Body of pancreas (tissue), 4 donors: Measurements from ENCODE around the gene NFATC4. TPM values are rescaled to one million over a fixed set of nuclear protein-coding genes. Genes with fewer than 3 reads are reported as not detected.

Experiments
- ATAC-seq: fragments of 150-250 bp; one replicate; pipeline ENCODE4 v1.9.1; 2016
- DNase-seq, 4 donors: peaks; one replicate each; pipeline ENCODE4 v3.0.0-alpha.2; 2019
- H3K27ac ChIP-seq, 4 donors: fragments of 200-600 bp; sonication (generic); 1 replicate in 3 of 4; 2 replicates in 1 of 4; pipeline versions ENCODE4 v1.5.1 to v1.6.1; 2016 to 2019; ENCODE audit warnings: mild to moderate bottlenecking in 1 of 4, mixed read lengths in 1 of 4, moderate library complexity in 1 of 4
- H3K27me3 ChIP-seq, 2 donors: fragments of 200-600 bp; sonication (generic); one replicate each; pipeline ENCODE4 v1.6.0; 2016; ENCODE audit warnings: mild to moderate bottlenecking in 1 of 2
- H3K36me3 ChIP-seq, 2 donors: fragments of 200-600 bp; sonication (generic); replicated peaks in 1 of 2; 2 replicates each; pipeline ENCODE4 v1.5.1; 2016; ENCODE audit warnings: low read depth in 2 of 2; ENCODE audit not compliant: insufficient read depth in 1 of 2
- H3K4me1 ChIP-seq: fragments of 200-600 bp; sonication (generic); one replicate; pipeline ENCODE4 v1.6.0; 2016
- H3K4me3 ChIP-seq, 2 donors: fragments of 200-600 bp; sonication (generic); 1 replicate in 1 of 2; 2 replicates in 1 of 2; pipeline ENCODE4 v1.5.1; 2016 to 2019
- H3K9me3 ChIP-seq, 3 donors: fragments of 200-600 bp; sonication (generic); 1 replicate in 2 of 3; 2 replicates in 1 of 3; pipeline ENCODE4 v1.5.1; 2016
- CTCF ChIP-seq, 7 experiments: fragments of 450-650 bp in 4 of 7; fragments of 200-600 bp in 3 of 7; sonication (generic) in 3 of 7; IDR thresholded peaks; one replicate each; pipeline ENCODE4 v1.5.1; 2016 to 2019; ENCODE audit warnings: antibody characterized with exemption in 7 of 7
- POLR2A ChIP-seq, 3 donors: fragments of 450-650 bp; IDR thresholded peaks; one replicate each; pipeline ENCODE4 v1.6.1; 2016; ENCODE audit warnings: antibody characterized with exemption in 3 of 3, mild to moderate bottlenecking in 2 of 3
- WGBS, 2 donors: methylation state at CpG; one replicate each; pipeline ENCODE4 v1.1.5; 2017; 5-methylcytosine and 5-hydroxymethylcytosine counted together
- intact Hi-C: fragments of 100-400 bp; cut with DNase I; formaldehyde crosslinking; loops from one replicate; pipeline ENCODE4 v1.15.1; 2023
- total RNA-seq, 2 donors: library from RNA; depleted of rRNA; stranded (reverse); fragments of >200 nt; gene quantifications; one replicate each; pipeline ENCODE4 v1.1.0, GENCODE V29; 2016

The NFATC4 gene
- total RNA-seq, 2 donors from 2014 or later: 11.9 to 19.8 TPM

- TF ChIP-seq CTCF (IDR thresholded peaks at IDR 0.05): no peak
- no peak for TF ChIP-seq POLR2A (IDR thresholded peaks at IDR 0.05)
- WGBS, 2 donors: 90 to 94% methylated on average over 8 of the region's 8 CpGs
- Histone ChIP-seq H3K4me1 (peaks cover 43% of the 10 kb centered on the region), H3K36me3 (no peaks in the 10 kb centered on the region), H3K27me3 (peaks cover 4 to 5% of the 10 kb centered on the region in 2 donors), H3K9me3 (no peaks in the 10 kb centered on the region), H3K4me3 (no peak overlapping the region), H3K27ac (no peak overlapping the region)
- no peak for DNase-seq
- no peak for ATAC-seq
- intact Hi-C loops: loop anchor here (10.0 kb wide), 1 partner anchor 97 kb away; no protein-coding TSS in a partner anchor
Observed at GRCh38 chr14:24337824-24338175, 30.2 kb upstream of the NFATC4 start.

DNA sequence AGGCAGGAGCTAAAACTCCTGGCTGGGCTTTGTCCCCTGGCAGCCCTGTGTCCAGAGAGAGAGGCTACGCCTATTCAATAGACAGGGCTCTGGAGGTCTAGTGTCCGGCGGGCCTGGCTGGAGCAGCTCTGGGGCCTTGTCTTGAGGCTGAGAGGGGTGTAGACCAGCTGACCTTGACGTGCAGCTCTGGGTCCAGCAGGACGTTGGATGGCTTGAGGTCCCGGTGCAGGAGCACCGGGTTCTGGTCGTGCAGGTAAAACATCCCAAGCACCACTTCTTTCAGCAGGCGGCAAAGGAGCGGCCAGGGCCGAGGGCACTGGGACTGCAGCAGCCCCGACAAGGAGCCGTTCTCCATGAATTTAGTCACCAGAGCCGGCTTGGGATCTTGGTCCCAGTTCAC lies 29.1 kb upstream of the NFATC4 start:
- intact Hi-C loops: loop anchor here (10.0 kb wide), 1 partner anchor 96 kb away; no protein-coding TSS in a partner anchor
- Histone ChIP-seq H3K9me3 (no peaks in the 10 kb centered on the region), H3K27ac (no peak overlapping the region), H3K4me1 (peaks cover 34% of the 10 kb centered on the region), H3K4me3 (no peak overlapping the region), H3K36me3 (no peaks in the 10 kb centered on the region), H3K27me3 (peaks cover 4 to 5% of the 10 kb centered on the region in 2 donors)
- 67 to 72% methylated on average over 13 to 14 of the region's 14 CpGs for WGBS, 2 donors
- TF ChIP-seq POLR2A (IDR thresholded peaks at IDR 0.05): no peak
- no peak for TF ChIP-seq CTCF (IDR thresholded peaks at IDR 0.05)
- no peak for ATAC-seq
- DNase-seq: no peak

GRCh38 chr14:24339284-24340151 lies 28.5 kb upstream of the NFATC4 start, which contains the start of gene RIPK3:
Gene RIPK3 (minus strand): TSS chr14:24339991. CDS start chr14:24339826, 165 bp downstream.
- no peaks in the 10 kb centered on the region for H3K9me3 ChIP-seq
- H3K4me1 ChIP-seq: peaks cover 29% of the 10 kb centered on the region
- peaks cover 0 to 4% of the 10 kb centered on the region in 2 donors for H3K27me3 ChIP-seq
- intact Hi-C loops: loop anchor here (10.0 kb wide), 1 partner anchor 95 kb away; no protein-coding TSS in a partner anchor
- H3K36me3 ChIP-seq: no peaks in the 10 kb centered on the region
- peak within 1 kb of the TSS in 2 of 4 donors; percentile 57 to 59 for H3K27ac ChIP-seq
- TF ChIP-seq CTCF (IDR thresholded peaks at IDR 0.05): no peak
- peak in 2 of 3 donors; percentile 51 to 55 for TF ChIP-seq POLR2A (IDR thresholded peaks at IDR 0.05)
- ATAC-seq (peak; percentile 81), DNase-seq (peak; percentile 63 to 79 (median 74))
- WGBS, 2 donors: 6 to 9% methylated on average over 24 to 51 of the region's 51 CpGs
- H3K4me3 ChIP-seq: peak within 1 kb of the TSS; percentile 8 to 28

- H3K36me3 ChIP-seq: no peaks in the 10 kb centered on the region
- H3K4me1 ChIP-seq: peaks cover 22% of the 10 kb centered on the region
- no peak overlapping the region for H3K27ac ChIP-seq
- H3K4me3 ChIP-seq: no peak overlapping the region
- no peak for ATAC-seq
- no peaks in the 10 kb centered on the region for H3K27me3 ChIP-seq
- 100% methylated on average over 1 of the region's 1 CpG for WGBS, 2 donors
- no peaks in the 10 kb centered on the region for H3K9me3 ChIP-seq
- DNase-seq: no peak
- TF ChIP-seq POLR2A (IDR thresholded peaks at IDR 0.05): no peak
- TF ChIP-seq CTCF (IDR thresholded peaks at IDR 0.05): no peak
- intact Hi-C loops: no loop called here
Observed at GRCh38 chr14:24340606-24341005, 27.4 kb upstream of the NFATC4 start.
